BJ (cell line): ENCODE results near the gene GNG2. TPM values are rescaled to one million over a fixed set of nuclear protein-coding genes. Genes with fewer than 3 reads are reported as not detected.

Experiments
- CTCF ChIA-PET: fragments of 350-600 bp; formaldehyde crosslinking; extraction: SDS; loops from one replicate; lab custom pipeline; 2021; ENCODE audit warnings: antibody characterized with exemption, inconsistent platforms; lab: Yijun Ruan, JAX
- POLR2A ChIA-PET: fragments of 300-600 bp; sonication (Branson Sonifier 250); formaldehyde crosslinking; extraction: SDS; loops from one replicate; lab custom pipeline; 2021; ENCODE audit warnings: antibody characterized with exemption; lab: Charles Lee
- DNase-seq: peaks from one replicate; pipeline ENCODE4 v3.0.0-alpha.2; 2011; ENCODE audit warnings: low read depth
- H3K27me3 ChIP-seq: 2 replicates; pipeline ENCODE4 v1.6.0; 2011; ENCODE audit warnings: low read length; ENCODE audit not compliant: control insufficient read depth, insufficient read depth
- H3K36me3 ChIP-seq: 2 replicates; pipeline ENCODE4 v1.5.1; 2011; ENCODE audit warnings: low read length; ENCODE audit not compliant: control insufficient read depth, insufficient read depth
- H3K4me3 ChIP-seq: 2 replicates; pipeline ENCODE4 v1.5.1; 2011; ENCODE audit warnings: low read depth, mild to moderate bottlenecking, control low read depth, low read length
- polyA minus RNA-seq: library from RNA; depleted of rRNA, polyadenylated mRNA; stranded (reverse); fragments of >200 nt; gene quantifications from 2 replicates; pipeline ENCODE4 v1.2.3, GENCODE V29; 2011; rRNA and poly(A)+ RNA removed
- polyA plus RNA-seq: library from polyadenylated mRNA; depleted of rRNA; stranded (reverse); fragments of >200 nt; gene quantifications from 2 replicates; pipeline ENCODE4 v1.2.3, GENCODE V29; 2011; rRNA removed
- TF ChIP-seq, protein P1 (sequence below): IDR thresholded peaks from 2 replicates; pipeline ENCODE4 v1.5.1; 2011; ENCODE audit warnings: low read depth, mild to moderate bottlenecking, control low read depth, inconsistent platforms, low read length, moderate library complexity; ENCODE audit not compliant: insufficient read depth

The GNG2 gene
- polyA plus RNA-seq, result 4.5 and 7.6 TPM in 2 replicates
- polyA minus RNA-seq, result 2.3 and 4.2 TPM in 2 replicates

DNA sequence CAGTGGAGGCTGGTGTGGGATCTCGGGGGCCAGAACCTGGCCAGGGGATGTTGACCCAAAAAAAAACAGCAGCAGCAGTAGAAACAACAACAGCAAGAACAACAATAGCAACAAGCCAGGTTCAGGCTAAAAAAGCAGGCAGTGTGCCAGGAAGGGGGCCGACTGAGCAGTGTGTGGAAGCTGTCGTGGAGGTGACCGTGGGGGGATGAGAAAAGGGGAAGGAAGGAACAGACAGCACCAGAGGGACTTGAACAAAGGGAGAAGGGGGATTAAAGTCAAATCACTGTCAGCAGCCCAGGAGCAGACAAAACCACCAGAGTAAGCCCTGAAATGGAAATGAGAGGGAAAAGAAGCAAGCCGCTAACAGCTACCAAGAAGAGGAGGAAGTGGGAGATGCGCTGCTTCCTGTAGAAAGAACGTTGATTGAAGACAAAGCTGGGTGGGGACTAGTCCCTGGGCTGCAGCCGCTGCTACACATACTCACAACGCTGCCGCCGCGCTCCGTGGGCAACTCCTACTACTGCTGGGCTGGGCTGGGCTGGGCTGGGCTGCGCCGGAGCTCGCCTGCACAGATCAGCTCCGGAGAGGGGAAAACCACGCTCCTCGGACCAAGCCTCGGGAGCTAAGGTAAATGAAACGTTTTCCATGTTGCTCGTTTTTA lies at the start of gene GNG2:
Gene GNG2, plus strand, starts transcription at position 449 of the 661 bp plus-strand sequence. CDS start 90,067 bp downstream, outside the sequence.
- H3K4me3 ChIP-seq, result peak within 1 kb of the TSS; percentile 40
- TF ChIP-seq, protein P1, sequence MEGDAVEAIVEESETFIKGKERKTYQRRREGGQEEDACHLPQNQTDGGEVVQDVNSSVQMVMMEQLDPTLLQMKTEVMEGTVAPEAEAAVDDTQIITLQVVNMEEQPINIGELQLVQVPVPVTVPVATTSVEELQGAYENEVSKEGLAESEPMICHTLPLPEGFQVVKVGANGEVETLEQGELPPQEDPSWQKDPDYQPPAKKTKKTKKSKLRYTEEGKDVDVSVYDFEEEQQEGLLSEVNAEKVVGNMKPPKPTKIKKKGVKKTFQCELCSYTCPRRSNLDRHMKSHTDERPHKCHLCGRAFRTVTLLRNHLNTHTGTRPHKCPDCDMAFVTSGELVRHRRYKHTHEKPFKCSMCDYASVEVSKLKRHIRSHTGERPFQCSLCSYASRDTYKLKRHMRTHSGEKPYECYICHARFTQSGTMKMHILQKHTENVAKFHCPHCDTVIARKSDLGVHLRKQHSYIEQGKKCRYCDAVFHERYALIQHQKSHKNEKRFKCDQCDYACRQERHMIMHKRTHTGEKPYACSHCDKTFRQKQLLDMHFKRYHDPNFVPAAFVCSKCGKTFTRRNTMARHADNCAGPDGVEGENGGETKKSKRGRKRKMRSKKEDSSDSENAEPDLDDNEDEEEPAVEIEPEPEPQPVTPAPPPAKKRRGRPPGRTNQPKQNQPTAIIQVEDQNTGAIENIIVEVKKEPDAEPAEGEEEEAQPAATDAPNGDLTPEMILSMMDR, result no peak
- ChIA-PET CTCF (interaction anchor here (0.6 to 1.7 kb wide), 7 partner anchors 10 to 120 kb away, joined by 3 to 6 read pairs (median 3); no protein-coding TSS in a partner anchor), POLR2A (interaction anchor here (0.6 to 0.8 kb wide), 3 partner anchors 15 to 1227 kb away, joined by 3 to 10 read pairs (median 3); no protein-coding TSS in a partner anchor)
- no peaks in the 10 kb centered on the region for H3K27me3 ChIP-seq
- no peak for DNase-seq
- H3K36me3 ChIP-seq, result no peaks in the 10 kb centered on the region

DNA sequence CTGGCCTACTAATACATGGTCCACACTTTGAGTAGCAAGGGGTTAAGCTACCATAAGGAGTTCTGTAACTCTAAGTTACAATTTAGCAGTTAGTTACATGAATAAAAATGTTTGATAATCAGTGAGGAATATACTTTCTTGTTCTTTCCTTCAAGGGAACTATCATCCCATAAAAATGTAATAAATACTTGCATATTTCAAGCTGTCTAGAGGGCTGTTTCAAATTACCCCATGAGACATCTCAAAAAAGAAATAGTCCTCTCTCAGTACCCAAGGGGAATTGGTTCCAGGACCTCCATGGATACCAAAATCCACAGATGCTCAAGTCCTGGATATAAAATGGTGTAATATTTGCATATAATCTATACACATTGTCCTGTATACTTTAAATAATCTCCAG lies 48.7 kb upstream of the GNG2 start:
- H3K27me3 ChIP-seq, result no peaks in the 10 kb centered on the region; the same call in none of the 2 replicates
- ChIA-PET POLR2A (no interaction called here), CTCF (interaction anchor here (1.2 to 1.8 kb wide), 2 partner anchors 11 to 326 kb away, joined by 3 to 4 read pairs; no protein-coding TSS in a partner anchor)
- no peaks in the 10 kb centered on the region for H3K36me3 ChIP-seq
- DNase-seq, result no peak
- TF ChIP-seq, protein P1, result no peak
- no peak overlapping the region for H3K4me3 ChIP-seq

DNA sequence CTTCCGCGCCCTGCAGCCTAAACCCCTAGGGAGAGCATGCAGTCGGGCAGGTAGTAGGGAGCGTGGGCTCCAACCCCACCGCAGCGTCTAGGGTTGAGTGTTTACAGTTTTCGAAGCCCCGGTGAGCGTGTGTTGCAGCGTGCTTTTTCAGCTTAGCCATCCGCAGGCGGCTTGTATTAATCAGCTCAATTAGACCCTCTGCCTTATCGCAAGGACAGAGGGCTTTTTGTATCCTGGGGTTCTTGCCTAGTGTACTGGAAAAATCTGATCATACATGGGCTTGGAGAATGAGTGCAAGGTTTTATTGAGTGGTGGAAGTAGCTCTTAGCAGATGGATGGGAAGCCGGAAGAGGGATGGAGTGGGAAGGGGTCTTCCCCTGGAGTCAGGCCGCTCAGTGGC lies 44.4 kb upstream of the GNG2 start:
- CTCF ChIA-PET, result interaction anchor here (1.9 kb wide), 1 partner anchor 163 kb away, joined by 9 read pairs; no protein-coding TSS in a partner anchor
- no peak for DNase-seq
- TF ChIP-seq, protein P1, result no peak
- Histone ChIP-seq H3K27me3 (peaks cover 1% of the 10 kb centered on the region; the same call in 1 of the 2 replicates), H3K4me3 (no peak overlapping the region), H3K36me3 (no peaks in the 10 kb centered on the region)
- POLR2A ChIA-PET, result no interaction called here

DNA sequence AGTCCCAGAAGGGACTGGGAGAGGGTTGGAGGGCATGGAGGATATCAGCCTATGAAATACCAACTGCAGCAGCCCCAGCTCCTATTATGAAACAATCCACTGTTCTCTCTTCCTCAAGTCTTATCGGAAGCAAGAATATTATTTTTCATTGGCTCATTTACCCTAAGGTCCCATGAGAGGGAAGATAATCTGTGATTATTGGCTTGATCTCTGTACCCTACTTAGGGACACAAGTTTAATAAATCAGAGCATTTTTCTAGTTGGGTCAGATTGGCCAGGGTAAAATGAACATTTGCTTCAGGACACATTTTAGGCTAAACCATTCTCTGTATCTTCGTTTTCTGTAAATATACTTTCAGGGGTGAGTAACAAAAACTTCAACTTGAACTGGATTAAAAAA lies 43.1 kb upstream of the GNG2 start:
- CTCF ChIA-PET, result interaction anchor here (1.9 kb wide), 1 partner anchor 162 kb away, joined by 9 read pairs; no protein-coding TSS in a partner anchor

More for the DNA sequence above, 43.1 kb upstream of the GNG2 start:
- DNase-seq, result no peak
- Histone ChIP-seq H3K4me3 (no peak overlapping the region), H3K27me3 (peaks cover 1% of the 10 kb centered on the region; the same call in 1 of the 2 replicates), H3K36me3 (no peaks in the 10 kb centered on the region)
- TF ChIP-seq, protein P1, result no peak
- POLR2A ChIA-PET, result no interaction called here
